Lower leg skin (tissue), 4 donors: ENCODE data around the gene HTR7. TPM values are rescaled to one million over a fixed set of nuclear protein-coding genes. Genes with fewer than 3 reads are reported as not detected.

Source experiments
- DNase-seq, 2 donors: peaks; one replicate each; pipeline ENCODE4 v3.0.0-alpha.2; 2019; ENCODE audit warnings: low spot score in 2 of 2
- H3K4me3 ChIP-seq: fragments of 200-600 bp; sonication (generic); 2 replicates; pipeline ENCODE4 v1.5.1; 2017; ENCODE audit warnings: mild to moderate bottlenecking, low read depth; ENCODE audit not compliant: poor library complexity, severe bottlenecking
- POLR2A ChIP-seq, 2 donors: fragments of 450-650 bp; IDR thresholded peaks; one replicate each; pipeline ENCODE4 v1.6.1; 2016 to 2017; ENCODE audit warnings: antibody characterized with exemption in 2 of 2, mild to moderate bottlenecking in 1 of 2, moderate library complexity in 1 of 2
- WGBS, 2 donors: methylation state at CpG; one replicate each; pipeline ENCODE4 v1.1.5; 2018; 5-methylcytosine and 5-hydroxymethylcytosine counted together
- intact Hi-C: fragments of 100-400 bp; cut with DNase I; formaldehyde crosslinking; loops from one replicate; pipeline ENCODE4 v1.15.0; 2023; ENCODE audit warnings: low total_unique reads
- total RNA-seq, 4 donors: library from RNA; depleted of rRNA; stranded (reverse); fragments of >200 nt; gene quantifications; one replicate each; pipeline ENCODE4 v1.1.0, GENCODE V29; 2016
- TF ChIP-seq, protein P1 (sequence below), 3 donors: fragments of 450-650 bp; IDR thresholded peaks; one replicate each; pipeline ENCODE4 v1.5.1; 2016; ENCODE audit warnings: antibody characterized with exemption in 3 of 3, mild to moderate bottlenecking in 3 of 3, moderate library complexity in 2 of 3

HTR7 gene
- total RNA-seq, 4 donors from 2014 or later, result 0.08 to 0.94 (median 0.45) TPM

DNA sequence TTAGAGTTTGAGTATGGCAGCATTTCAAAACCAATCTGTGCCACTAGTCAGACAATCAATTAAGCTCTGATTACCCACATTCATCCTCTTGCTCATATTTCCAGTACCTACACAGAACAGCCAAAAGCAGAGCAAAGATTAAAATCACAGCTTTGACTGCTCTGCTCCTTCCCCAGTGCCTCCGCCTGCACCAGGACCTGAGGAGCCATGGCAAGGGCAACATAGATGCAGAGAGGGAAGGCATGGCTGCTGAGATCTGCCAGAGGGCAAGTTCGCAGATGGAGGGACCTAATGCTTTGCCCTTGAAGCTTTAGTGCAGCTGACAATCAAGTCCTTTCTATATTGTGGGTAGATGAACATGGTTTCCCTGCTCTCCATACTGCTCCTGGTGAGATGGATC is 148.1 kb downstream of the HTR7 start:
- H3K4me3 ChIP-seq, result no peak overlapping the region
- no peak for DNase-seq
- 82 to 97% methylated on average over 2 of the region's 2 CpGs for WGBS, 2 donors
- intact Hi-C loops, result no loop called here
- no peak for TF ChIP-seq POLR2A (IDR thresholded peaks at IDR 0.05)
- TF ChIP-seq, protein P1, sequence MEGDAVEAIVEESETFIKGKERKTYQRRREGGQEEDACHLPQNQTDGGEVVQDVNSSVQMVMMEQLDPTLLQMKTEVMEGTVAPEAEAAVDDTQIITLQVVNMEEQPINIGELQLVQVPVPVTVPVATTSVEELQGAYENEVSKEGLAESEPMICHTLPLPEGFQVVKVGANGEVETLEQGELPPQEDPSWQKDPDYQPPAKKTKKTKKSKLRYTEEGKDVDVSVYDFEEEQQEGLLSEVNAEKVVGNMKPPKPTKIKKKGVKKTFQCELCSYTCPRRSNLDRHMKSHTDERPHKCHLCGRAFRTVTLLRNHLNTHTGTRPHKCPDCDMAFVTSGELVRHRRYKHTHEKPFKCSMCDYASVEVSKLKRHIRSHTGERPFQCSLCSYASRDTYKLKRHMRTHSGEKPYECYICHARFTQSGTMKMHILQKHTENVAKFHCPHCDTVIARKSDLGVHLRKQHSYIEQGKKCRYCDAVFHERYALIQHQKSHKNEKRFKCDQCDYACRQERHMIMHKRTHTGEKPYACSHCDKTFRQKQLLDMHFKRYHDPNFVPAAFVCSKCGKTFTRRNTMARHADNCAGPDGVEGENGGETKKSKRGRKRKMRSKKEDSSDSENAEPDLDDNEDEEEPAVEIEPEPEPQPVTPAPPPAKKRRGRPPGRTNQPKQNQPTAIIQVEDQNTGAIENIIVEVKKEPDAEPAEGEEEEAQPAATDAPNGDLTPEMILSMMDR (IDR thresholded peaks at IDR 0.05), result no peak

DNA sequence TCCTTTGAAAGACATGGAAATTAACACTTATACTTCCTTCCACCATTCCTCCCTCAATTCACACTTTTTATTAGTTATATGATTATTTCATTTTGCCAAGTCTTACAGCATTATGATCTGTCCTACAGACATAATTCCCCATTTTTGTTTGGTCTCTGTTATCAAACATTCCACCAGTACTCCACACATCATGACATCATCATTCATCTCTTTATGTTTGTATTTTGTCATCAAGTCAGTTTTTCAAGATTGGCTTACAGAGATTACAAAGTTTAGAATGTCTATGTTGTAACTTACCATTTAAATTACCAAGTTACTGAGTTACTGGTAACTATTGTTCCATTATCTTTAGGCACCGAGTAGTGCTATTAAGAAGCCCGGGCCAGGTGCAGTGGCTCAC is 150.2 kb downstream of the HTR7 start:
- WGBS, 2 donors, result 91 to 100% methylated on average over 2 of the region's 2 CpGs
- no peak overlapping the region for H3K4me3 ChIP-seq
- no peak for DNase-seq
- TF ChIP-seq POLR2A (IDR thresholded peaks at IDR 0.05), result no peak
- TF ChIP-seq, protein P1 (IDR thresholded peaks at IDR 0.05), result no peak
- intact Hi-C loops, result no loop called here

DNA sequence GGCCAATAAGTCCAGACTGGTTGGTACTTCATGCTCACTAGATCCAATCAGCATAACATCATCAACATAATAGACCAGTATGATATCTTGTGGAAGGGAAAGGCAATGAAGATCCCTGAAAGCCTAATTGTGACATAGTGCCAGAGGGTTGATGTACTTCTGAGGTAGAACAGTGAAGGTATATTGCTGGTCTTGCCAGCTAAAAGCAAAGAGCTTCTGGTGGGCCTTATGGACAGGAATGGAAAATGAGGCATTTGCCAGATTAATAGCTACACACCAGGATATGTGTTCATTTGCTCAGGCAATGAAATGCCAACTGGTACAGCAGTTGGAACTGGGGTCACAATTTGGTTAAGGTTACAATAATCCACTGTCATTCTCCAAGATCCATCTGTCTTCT is 156.4 kb downstream of the HTR7 start:
- TF ChIP-seq, protein P1 (IDR thresholded peaks at IDR 0.05), result no peak
- TF ChIP-seq POLR2A (IDR thresholded peaks at IDR 0.05), result no peak
- no peak overlapping the region for H3K4me3 ChIP-seq
- no peak for DNase-seq
- intact Hi-C loops, result no loop called here

DNA sequence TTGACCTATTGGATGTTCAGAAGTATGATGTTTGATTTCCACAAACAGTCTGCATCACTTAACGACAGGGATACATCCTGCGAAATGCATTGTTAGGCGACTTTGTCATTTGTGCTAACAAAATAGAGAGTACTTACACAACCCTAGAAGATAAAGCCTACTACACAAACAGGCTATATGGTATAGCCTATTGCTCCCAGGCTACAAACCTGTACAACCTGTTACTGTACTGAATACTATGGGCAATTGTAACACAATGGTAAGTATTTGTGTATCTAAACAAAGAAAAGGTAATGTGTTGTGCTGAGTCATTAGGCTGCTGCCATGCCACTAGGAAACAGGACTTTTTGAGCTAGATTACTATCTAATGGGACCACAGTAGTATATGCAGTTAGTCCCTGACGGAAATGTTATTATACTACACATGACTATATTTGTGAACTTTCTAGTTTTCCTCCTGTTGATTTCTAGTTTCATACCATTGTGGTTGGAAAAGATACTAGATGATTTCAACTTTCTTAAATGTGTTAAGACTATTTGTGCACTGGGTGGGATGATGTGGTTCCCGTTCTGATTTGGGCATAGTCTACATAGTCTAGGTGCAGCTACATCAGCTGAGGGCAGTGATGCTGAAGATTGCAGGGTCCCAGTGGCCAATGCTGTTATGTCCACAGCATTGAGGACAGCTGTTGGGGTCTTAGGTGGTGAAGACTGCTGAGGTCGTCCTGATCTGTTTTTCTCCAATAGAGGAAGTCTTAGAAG is 161.7 kb downstream of the HTR7 start:
- intact Hi-C loops, result no loop called here
- TF ChIP-seq, protein P1 (IDR thresholded peaks at IDR 0.05), result no peak
- 83 to 85% methylated on average over 6 of the region's 6 CpGs for WGBS, 2 donors
- no peak overlapping the region for H3K4me3 ChIP-seq
- DNase-seq, result no peak

Other genes with a start within 250 kb of the HTR7 start
- 10 to 100 TPM; 24.9 to 39.8 (median 28.3) TPM for gene RPP30, start 13.9 kb upstream of the HTR7 start, total RNA-seq
- not detected for gene ANKRD1, start 63.0 kb upstream of the HTR7 start, total RNA-seq